Pancreas (tissue), 10 donors: ENCODE results near the gene ARSA. TPM values are rescaled to one million over a fixed set of nuclear protein-coding genes. Genes with fewer than 3 reads are reported as not detected.
"Not testable (repeated sequence)": the region's sequence is repeated elsewhere in the genome, so short reads cannot be mapped to it uniquely, and the experiment has no call there.

Source experiments
- ATAC-seq, 4 donors: fragments of 200-7000 bp; cut with Tn5 transposase; one replicate each; pipeline versions ENCODE4 v1.8.0 to v1.9.1; 2020; ENCODE audit warnings: mild to moderate bottlenecking in 4 of 4, moderate library complexity in 4 of 4
- DNase-seq, 6 donors: peaks; one replicate each; pipeline ENCODE4 v3.0.0-alpha.2; 2020
- FAIRE-seq: peaks from 2 replicates; lab custom pipeline; 2012; peaks lifted over from hg19 to GRCh38; lab: Jason Lieb, UNC
- H3K27ac ChIP-seq, 4 donors: fragments of 200-600 bp; sonication (generic); 1 replicate in 3 of 4; 2 replicates in 1 of 4; pipeline versions ENCODE4 v1.5.0 to v1.8.0; 2020
- H3K27me3 ChIP-seq, 4 donors: fragments of 200-600 bp; one replicate each; pipeline ENCODE4 v1.8.0; 2021
- H3K36me3 ChIP-seq, 3 donors: fragments of 200-600 bp; sonication (generic) in 1 of 3; one replicate each; pipeline versions ENCODE4 v1.5.0 to v1.8.0; 2020 to 2021
- H3K4me1 ChIP-seq, 3 donors: fragments of 200-600 bp; one replicate each; pipeline ENCODE4 v1.8.0; 2021
- H3K4me3 ChIP-seq, 4 donors: fragments of 200-600 bp; sonication (generic) in 2 of 4; one replicate each; pipeline versions ENCODE4 v1.5.0 to v1.8.0; 2020 to 2021
- H3K9me3 ChIP-seq, 4 donors: fragments of 200-600 bp; one replicate each; pipeline ENCODE4 v1.8.0; 2021
- WGBS, 2 donors: extraction: QIAGEN DNeasy Blood & Tissue Kit; methylation state at CpG; one replicate each; pipeline ENCODE4 v1.1.7; 2013; 5-methylcytosine and 5-hydroxymethylcytosine counted together
- intact Hi-C, 3 donors: fragments of 100-400 bp; cut with DNase I; formaldehyde crosslinking; loops; one replicate each; pipeline versions ENCODE4 v1.11.1 to v1.14.2; 2022
- polyA plus RNA-seq, 2 donors: library from polyadenylated mRNA; stranded (reverse); fragments of 200-250 nt; gene quantifications; one replicate each; pipeline ENCODE4 v1.2.3, GENCODE V29; 2013
- total RNA-seq, 6 donors: library from RNA; stranded (reverse); fragmentation: NEBNext Ultra II Directional in 4 of 6; extraction: Animal tissue kit (Norgen Biotek cat#: 25700) in 4 of 6; gene quantifications; one replicate each; pipeline versions ENCODE4 v1.2.1 to v1.2.4, GENCODE V29; 2021 to 2023
- TF ChIP-seq, protein P1 (sequence below), 4 donors: fragments of 200-600 bp; sonication (generic) in 3 of 4; IDR thresholded peaks; one replicate each; pipeline versions ENCODE4 v1.5.0 to v1.8.0; 2021; ENCODE audit warnings: antibody characterized with exemption in 4 of 4
- donor health status: healthy with polysubstance abuse.
- donor health status: DM: no; HTN: no; CAD: no; lungs with moderate emphysema.
- donor health status: DM: no; HTN: no; CAD: no.
- donor health status: control.
- donor health status: control.
- donor health status: Bipolar disorder and iron deficiency.
- donor health status: DM: yes; HTN: yes; CAD: no.
- donor health status: DM: no; HTN: no; CAD: no.
- donor health status: DM: no; HTN: no; CAD: no.
- donor health status: DM: yes; HTN: yes; CAD: no.

ARSA gene
- total and polyA plus RNA-seq, 8 donors, result 21.9 to 119 (median 29.9) TPM

DNA sequence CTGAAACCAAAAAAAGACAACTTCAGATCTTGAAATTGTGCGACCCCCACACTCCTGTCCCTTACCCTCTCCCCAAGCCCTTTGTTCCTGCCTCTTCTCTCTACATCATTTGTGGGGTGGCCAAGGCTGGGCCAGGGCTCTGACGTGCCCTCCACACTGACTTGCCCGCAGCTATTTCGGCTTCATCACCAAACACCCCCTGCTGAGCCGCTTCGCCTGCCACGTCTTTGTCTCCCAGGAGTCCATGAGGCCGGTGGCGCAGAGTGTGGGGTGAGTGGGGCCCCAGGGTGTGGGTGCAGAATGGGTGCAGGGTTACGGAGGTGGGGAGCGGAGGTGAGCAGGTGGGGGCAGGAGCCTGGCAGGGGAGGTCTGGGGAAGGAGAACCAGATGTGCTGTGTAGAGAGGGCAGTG is 17.9 kb downstream of the ARSA start:
- TF ChIP-seq, protein P1, sequence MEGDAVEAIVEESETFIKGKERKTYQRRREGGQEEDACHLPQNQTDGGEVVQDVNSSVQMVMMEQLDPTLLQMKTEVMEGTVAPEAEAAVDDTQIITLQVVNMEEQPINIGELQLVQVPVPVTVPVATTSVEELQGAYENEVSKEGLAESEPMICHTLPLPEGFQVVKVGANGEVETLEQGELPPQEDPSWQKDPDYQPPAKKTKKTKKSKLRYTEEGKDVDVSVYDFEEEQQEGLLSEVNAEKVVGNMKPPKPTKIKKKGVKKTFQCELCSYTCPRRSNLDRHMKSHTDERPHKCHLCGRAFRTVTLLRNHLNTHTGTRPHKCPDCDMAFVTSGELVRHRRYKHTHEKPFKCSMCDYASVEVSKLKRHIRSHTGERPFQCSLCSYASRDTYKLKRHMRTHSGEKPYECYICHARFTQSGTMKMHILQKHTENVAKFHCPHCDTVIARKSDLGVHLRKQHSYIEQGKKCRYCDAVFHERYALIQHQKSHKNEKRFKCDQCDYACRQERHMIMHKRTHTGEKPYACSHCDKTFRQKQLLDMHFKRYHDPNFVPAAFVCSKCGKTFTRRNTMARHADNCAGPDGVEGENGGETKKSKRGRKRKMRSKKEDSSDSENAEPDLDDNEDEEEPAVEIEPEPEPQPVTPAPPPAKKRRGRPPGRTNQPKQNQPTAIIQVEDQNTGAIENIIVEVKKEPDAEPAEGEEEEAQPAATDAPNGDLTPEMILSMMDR (IDR thresholded peaks at IDR 0.05), result no peak
- H3K36me3 ChIP-seq, result no peaks in the 10 kb centered on the region
- intact Hi-C loops, result loop anchor here in 1 of 3 donors (10.0 kb wide), 1 partner anchor 345 kb away; the partner anchor contains the start of gene MAPK12
- no peaks in the 10 kb centered on the region for H3K27me3 ChIP-seq
- H3K4me1 ChIP-seq, result no peaks in the 10 kb centered on the region
- H3K27ac ChIP-seq, result no peak overlapping the region
- no peak for FAIRE-seq
- peak in 1 of 6 donors; percentile 12 for DNase-seq
- 75 to 79% methylated on average over 11 of the region's 11 CpGs for WGBS, 2 donors
- no peaks in the 10 kb centered on the region for H3K9me3 ChIP-seq
- H3K4me3 ChIP-seq, result no peak overlapping the region
- no peak for ATAC-seq

DNA sequence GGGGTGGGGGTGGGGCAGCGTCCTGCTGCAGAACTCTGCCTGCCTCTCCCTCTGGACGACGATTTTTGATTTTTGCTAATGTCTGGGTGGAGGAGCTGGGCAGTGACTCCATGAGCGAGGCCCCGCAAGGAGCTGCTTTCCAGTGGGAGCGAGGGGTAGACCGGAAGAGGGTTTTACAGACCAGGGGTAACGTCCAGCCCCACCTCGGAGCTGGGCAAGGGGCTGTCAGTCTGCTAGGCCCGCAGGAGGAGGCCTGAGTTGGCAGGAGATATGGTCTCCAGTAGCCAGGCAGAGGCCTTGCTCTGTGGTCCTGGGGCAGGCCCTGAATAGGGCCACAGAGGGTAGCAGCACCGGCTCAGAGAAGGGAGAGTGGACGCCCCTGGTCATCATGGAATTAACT is 18.4 kb downstream of the ARSA start:
- TF ChIP-seq, protein P1 (IDR thresholded peaks at IDR 0.05), result no peak
- H3K36me3 ChIP-seq, result no peaks in the 10 kb centered on the region
- FAIRE-seq (no peak), DNase-seq (no peak), ATAC-seq (no peak)
- H3K27ac ChIP-seq, result no peak overlapping the region
- no peaks in the 10 kb centered on the region for H3K27me3 ChIP-seq
- intact Hi-C loops, result no loop called here
- H3K4me3 ChIP-seq, result no peak overlapping the region
- 70 to 79% methylated on average over 12 of the region's 12 CpGs for WGBS, 2 donors
- no peaks in the 10 kb centered on the region for H3K4me1 ChIP-seq
- no peaks in the 10 kb centered on the region for H3K9me3 ChIP-seq

DNA sequence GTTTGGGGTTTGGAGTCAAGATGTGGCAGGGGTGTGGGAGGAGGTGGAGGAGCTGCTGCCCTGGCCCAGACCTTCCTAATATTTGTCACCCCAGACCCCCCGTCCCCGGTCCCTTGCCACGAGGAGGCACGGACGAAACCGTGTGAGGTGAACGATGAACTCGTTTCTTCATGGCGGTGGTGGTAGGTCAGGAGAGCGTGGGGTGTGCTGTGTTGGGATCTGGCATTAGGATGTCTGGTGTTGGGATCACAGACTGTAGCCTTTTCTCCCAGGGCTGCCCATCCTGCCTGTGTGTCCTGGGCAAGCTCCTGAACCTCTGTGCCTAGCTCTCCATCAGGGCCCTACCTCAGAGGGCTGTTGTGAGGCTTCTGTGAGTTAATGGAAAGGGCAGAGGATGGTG is 19.0 kb downstream of the ARSA start:
- Histone ChIP-seq H3K27ac (no peak overlapping the region), H3K36me3 (no peaks in the 10 kb centered on the region), H3K27me3 (no peaks in the 10 kb centered on the region), H3K9me3 (no peaks in the 10 kb centered on the region), H3K4me1 (no peaks in the 10 kb centered on the region), H3K4me3 (no peak overlapping the region)
- ATAC-seq (no peak), FAIRE-seq (no peak), DNase-seq (no peak)
- WGBS, 2 donors, result 70 to 85% methylated on average over 10 of the region's 10 CpGs
- intact Hi-C loops, result no loop called here
- TF ChIP-seq, protein P1 (IDR thresholded peaks at IDR 0.05), result no peak

DNA sequence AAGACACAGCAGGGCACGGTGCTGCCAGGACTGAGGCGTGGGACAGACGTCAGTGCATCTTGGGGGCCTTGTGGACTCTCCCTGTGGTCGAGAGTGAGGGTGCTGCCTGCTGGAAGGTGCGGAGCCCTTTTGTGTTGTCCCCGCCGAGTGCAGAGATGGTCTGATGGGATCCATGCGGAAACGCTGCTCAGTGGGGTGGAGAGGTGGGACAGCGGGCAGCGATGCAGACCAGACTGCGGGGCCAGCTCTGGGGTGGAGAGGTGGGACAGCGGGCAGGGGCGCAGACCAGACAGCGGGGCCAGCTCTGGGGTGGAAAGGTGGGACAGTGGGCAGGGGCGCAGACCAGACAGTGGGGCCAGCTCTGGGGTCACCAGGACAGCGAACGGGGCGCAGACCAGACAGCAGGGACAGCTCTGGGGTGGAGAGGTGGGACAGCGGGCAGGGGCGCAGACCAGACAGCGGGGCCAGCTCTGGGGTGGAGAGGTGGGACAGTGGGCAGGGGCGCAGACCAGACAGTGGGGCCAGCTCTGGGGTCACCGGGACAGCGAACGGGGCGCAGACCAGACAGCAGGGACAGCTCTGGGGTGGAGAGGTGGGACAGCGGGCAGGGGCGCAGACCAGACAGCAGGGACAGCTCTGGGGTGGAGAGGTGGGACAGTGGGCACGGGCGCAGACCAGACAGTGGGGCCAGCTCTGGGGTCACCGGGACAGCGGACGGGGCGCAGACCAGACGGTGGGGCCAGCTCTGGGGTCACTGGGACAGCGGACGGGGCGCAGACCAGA is 19.7 kb downstream of the ARSA start:
- 73 to 78% methylated on average over 37 to 39 of the region's 39 CpGs for WGBS, 2 donors
- H3K4me3 ChIP-seq, DNase-seq, ATAC-seq, intact Hi-C loops, H3K36me3 ChIP-seq, H3K4me1 ChIP-seq, H3K9me3 ChIP-seq, FAIRE-seq, H3K27ac ChIP-seq, H3K27me3 ChIP-seq: not testable (repeated sequence)

DNA sequence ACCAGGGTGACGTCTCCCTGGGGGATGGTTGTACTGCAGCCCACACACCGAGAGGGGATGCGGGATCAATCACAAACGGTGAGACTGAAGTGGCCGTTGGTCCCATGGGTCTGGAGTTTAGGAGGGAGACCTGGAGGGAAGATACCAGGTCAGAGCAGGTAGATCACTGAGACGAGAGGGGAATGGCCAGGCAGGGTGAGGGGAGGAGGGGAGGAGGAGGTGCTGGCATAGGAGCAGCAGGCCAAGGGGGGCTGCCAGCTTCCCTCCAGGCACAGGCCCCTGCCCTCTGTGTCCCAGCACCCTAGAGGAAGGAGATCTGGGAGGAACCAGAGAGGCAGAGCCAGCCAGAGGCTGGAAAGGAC is 20.3 kb downstream of the ARSA start:
- no peaks in the 10 kb centered on the region for H3K27me3 ChIP-seq
- DNase-seq (no peak), FAIRE-seq (no peak), ATAC-seq (no peak)
- no peak overlapping the region for H3K27ac ChIP-seq
- TF ChIP-seq, protein P1 (IDR thresholded peaks at IDR 0.05), result no peak
- H3K36me3 ChIP-seq, result no peaks in the 10 kb centered on the region
- H3K4me3 ChIP-seq, result no peak overlapping the region
- H3K9me3 ChIP-seq, result no peaks in the 10 kb centered on the region
- WGBS, 2 donors, result 48 to 55% methylated on average over 6 of the region's 6 CpGs
- H3K4me1 ChIP-seq, result no peaks in the 10 kb centered on the region
- intact Hi-C loops, result no loop called here
